HG02885 (cell line): ENCODE measurements around the gene PRIMA1.

ENCODE experiments used
- ATAC-seq: cut with Tn5 transposase; IDR thresholded peaks from one replicate; pipeline ENCODE4 v1.9.1; 2021; ENCODE audit warnings: mild to moderate bottlenecking; ENCODE audit not compliant: unreplicated experiment, poor library complexity

The PRIMA1 gene

DNA sequence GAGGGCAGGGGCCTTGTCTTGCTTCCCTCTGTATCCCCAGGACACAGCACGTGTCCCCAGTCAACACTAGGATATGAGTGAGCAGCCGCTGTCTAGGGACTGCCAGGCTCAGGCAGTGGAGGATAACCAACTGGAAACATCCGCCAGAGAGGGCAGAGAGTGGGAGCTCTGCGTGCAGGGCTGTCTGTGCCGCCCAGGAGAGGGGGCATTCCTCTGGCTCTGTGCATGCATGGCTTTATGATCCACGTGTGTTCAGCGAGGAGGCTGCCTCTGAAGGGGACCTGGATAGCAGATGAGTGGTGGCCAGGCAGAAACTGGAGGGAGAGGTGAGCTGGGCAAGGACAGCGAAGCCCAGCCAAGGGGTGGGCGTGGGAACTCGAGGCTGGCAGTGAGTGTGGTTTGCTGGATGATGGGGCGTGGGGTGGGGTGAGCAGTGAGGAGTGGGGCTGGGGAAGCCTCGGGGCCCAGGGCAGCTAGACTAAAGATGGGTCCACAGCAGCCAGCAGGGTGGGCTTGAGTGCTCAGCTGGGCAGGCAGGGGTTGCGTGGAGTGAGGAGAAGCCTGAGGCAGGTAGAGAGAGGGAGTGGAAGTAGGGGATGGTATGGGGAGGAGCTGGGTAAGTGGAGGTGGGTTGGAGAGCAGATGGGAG is 72.9 kb downstream of the PRIMA1 start:
- no peak for ATAC-seq

DNA sequence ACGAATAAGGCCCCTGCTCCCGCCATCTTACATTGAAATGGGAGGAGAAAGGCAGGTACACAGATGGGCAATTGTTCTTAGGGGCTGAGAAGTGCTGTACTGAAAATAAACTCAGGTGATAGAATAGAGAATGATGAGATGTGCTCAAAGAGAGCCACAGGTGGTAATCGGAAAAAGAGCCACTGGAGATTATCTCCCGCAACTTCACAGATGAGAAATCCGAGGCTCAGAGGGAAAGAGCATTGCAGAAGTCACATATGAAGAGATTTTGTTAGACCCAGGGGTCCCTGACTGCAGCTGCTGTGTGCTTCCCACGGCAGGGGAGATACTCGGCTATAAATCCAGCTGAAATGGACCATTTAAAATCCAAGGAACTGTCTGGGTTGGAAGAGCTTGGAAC is 73.7 kb downstream of the PRIMA1 start:
- ATAC-seq = no peak

DNA sequence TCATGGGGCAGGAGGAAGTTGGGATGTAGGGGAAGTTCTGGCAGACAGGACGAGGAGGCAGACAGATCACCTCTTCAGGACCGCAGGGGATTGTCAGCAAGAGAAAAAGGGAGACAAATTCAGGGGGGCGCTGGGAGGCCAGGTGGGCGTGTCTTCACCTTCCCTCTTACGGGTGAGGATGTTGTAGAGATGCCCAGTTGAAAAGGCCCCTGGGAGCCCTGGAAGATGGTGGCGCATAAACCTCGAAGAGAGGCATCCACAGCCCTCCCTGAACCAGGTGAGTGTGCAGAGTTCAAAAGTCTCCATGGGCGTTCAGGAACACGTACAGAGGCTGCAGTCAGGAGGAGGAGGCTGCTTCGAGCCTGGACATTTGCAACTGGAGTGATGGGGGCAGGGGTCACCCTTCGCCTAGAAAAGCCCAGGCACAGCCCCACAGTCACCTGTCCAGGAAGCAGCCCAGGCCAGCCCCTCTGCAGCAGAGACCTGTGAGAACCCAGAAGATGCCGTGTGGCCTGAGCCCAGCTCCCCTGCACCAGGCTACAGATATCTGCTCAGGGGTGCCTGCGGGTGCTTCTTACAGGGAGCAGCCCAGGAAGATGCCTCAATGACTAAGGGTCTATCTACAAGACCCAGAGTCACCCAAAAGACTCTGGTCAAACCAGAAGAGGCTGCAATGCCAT is 74.4 kb downstream of the PRIMA1 start:
- ATAC-seq = no peak

DNA sequence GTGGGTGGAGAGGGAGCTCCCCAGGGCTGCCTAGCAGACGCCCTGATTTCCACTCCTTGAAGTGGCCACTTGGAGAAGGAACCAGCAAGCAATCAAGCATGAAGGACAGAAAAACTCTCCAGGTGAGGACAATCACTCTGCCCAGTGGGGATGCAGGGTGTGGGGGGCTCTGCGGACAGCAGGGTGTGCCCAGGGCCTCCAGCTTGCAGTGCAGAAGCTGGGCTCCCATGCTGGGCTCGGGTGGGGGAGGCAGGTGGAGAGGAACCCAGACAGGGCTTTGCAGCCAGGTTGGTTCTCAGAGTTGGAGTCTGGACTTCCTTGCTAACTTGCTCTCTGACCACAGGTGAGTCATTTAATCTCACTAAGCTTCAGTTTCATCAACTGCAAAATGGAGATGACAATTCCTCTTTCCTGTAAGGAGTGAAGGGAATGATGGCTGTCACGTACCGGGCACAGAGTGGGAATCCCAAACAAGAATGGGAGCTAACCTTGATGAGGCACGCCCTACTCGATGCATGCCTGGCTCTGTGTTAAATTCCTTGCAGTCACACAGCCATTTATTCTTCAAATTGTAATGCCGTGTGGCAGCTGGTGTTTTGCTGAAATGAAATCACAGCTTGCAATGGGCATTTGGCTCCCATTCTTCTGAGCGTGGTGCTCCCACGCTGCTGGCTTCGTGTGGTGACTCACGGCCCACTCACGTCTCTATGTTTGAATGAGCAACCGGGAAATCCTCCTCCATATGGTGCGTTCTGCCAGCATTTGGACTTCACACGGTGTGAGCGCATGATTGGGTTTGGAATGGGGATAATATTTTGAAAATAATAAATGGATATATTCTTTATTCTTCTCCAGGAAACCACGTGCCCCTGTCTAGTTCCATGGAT is 75.2 kb downstream of the PRIMA1 start:
- ATAC-seq = no peak

DNA sequence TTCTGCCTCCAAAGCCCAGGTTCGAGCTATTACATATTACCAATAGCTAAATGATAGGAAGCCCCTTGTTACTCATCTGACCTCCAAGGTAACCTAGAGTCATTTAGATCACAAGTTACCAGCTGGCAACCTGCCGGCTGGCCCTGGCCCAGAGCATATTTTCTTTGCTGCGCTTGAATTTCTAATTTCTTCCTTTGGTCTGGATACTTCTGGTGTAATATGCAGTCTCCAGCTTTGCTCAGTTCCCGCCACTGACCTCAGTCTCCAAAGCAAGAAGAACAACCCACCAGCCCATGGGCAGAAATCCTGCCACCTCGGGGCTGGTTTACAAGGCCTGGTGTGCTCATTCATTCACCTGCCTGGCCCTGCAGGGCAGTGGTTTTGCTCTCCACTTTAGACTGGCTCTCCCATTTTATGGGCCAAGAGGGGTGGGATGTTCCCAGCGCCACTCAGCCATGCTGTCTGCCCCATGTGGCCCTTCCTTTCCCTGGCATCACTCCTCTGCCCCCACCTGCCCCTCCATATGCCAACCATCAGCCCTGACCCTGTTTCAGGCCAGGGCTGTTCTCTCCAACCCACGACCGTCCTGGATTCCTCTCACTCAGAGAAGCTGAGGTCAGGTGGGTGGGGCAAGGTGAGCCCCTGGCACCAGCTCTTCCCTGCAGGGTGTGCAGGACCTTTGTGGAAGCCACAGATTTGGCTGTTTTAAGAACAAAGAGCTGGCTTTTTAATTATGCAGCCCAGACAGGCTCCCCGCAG is 76.0 kb downstream of the PRIMA1 start:
- no peak for ATAC-seq

DNA sequence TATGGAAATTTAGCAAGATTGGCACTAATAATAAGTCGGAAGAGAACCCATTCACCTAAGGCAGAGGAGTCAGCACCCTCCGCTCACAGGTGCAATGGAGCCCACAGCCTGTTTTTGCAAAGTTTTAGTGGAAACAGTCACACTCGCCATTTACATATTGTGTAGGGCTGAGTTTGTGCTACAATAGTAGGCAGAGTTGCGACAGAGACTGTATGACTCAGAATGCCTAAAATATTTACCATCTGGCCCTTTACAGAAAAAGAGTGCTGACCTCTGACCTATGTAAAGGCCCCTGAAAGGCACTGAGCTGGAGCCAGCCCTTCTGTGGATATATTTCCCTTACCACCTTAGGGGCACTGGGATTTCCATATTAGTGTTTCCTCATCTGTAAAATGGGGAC is 79.0 kb downstream of the PRIMA1 start:
- ATAC-seq = no peak

DNA sequence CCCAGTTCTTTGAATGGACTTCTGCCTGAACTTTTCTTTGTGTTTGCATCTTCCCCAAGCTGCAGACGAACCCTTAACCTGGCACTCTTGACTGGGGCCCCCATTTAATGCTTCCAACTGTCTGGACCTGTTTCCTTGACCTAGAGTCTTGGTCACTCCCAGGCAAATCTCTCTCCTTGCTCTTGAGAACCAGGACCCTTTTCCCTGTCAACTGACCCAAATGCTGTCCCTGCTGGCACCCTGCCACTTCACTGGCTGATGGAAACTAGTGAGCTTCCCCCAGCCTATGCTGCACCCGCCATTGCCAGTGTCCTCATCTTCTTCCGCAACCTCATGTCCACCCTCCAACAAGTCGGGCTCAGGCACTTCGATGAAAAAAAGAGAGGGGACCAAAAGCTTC is 79.5 kb downstream of the PRIMA1 start:
- ATAC-seq = no peak

DNA sequence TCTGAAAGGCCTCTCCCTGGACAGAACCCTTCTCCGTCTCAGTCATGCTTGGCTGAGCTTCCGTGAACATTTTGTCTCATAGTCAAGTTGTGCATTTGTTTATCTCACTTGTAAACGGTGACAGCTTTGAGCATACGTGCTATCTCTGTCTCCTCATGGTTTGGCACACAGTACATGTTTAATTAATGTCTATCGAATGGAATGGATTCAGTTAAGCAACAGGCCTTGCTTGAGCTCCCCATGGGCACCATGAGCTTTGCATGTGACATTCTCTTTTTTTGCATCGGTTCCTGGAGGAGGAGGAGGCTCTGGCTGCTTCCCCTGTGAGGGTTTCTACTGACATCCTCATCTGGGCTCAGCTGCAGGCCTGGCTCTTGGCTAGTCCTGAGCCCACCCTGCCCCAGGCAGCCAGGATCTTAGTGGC is 80.0 kb downstream of the PRIMA1 start:
- no peak for ATAC-seq

DNA sequence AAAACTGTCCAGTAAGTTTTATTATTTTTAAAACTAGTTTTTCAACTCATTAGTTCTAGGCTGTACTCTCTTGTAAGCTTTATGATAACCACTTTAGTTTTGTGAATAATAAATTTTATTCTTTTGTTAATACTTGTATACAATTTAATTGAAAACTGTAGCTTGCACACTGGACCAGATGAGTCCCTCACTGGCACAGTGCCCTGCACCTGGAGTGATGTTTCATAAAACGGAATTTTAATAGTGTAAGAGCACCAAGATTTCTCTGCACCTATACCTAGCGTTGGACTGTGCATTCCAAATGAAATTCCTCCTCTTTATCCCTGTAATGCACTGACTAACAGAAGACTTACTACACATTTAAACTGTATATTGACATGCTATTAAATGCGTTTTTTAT is 80.8 kb downstream of the PRIMA1 start:
- ATAC-seq = no peak

DNA sequence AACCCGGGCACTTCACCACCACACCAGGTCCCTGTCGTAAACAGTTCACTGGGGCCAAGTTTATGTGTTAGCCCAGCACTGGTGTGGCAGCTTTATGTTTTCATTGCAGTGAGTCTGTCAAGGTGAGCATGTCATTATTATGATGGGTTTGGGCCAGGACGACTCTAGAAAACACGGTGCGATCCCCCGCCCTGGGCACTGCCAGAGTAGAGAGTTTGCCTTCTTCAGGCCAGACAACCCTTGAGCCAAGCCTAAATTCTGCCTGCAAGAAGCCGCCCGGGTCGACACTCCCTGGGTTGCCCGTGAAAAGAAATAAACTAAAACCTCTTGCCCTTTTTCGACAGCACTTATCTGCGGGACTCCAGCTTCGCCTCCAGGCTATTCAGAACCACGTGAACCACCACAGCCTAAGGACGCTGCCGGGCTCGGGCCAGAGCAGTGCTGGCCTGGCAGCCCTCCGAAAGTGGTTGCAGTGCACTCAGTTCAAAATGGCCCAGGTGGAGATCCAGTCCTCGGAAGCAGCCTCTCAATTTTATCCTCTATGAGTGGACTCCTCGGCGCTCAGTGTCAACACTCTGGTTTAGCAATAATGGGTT is 81.8 kb downstream of the PRIMA1 start:
- ATAC-seq = no peak

DNA sequence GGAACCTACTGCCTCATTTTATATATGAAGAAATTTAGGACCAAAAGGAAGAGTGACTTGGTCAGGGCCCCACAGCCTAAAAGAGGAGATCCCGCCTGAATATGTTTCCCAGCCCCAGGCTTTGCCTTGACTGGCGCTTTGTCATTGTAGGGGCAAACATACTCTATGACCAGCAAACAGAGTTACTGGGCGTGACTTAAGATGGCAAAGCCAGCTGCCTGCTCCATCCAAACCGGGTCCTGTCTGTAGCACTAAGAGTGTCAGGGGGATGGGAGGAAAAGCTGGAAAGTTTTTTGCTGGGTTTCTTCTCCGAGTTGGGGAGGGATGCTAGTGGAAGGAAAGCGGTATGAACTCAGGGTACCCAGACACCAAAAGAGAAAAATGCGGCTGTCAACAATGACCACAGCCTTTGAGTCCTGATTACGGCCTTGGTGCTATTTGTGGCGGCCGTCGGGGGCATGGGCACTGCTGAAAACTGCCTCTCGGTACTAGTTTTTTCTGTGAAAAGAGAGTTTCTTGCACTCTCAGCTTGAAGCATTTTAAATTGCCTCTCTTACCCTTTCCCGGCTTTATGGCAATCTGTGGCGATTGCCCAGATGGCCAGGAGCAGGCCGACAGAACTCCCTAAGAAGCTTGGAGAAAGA is 82.7 kb downstream of the PRIMA1 start:
- no peak for ATAC-seq

DNA sequence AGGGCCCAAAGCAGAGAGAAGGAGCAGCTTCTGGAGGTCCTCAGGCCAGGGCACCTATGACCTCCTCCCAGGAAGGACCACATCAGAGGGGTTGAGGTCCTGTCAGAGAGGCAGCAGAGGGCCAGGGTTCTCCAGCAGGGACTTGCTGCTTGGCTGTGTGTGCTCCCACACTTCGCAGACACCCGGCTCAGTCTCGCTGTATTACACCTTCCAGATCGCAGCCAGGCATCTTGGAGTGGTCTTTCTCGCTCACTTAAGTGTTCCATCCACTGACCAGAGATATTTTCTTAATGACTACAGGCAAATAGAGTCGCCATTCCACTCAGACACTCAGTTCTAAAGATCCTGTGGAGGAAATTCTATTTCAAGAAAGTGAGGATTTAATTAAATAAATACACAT is 84.3 kb downstream of the PRIMA1 start:
- no peak for ATAC-seq

DNA sequence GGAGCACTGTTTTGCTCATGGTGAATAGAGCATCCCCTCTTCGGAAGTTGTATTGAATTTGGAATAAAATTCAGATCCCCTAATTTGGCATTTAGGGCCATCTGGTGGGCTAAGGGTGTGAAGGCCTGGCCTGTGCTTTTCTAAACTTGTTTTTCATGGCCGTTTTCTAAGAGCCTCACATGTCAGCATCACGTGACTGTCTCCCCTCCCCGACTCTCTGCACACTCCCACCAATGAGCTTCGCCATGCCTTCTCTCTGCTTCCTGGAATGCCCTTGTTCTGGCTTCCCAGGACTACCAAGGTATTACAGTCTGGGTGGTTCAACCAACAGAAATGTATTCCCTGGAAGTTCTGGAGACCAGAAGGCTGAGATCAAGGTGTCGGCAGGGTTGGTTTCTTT is 85.3 kb downstream of the PRIMA1 start:
- ATAC-seq = no peak

DNA sequence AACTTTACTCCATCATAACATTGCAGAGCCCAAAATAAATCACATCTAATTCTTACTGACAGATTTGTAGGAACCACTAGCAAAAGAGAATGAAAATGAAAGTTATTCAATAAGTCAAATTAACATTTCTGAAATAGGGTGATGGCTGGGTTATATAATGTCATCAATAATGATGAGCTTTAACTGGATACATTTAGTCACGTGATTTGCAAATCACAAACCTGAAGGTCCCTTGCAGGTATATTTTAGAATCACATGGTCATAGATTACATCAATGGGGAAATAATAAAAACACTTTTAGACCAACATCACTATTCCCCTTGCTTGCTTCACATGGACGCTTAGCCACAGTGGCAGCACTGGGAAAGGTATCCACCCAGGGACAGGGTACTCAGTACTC is 86.7 kb downstream of the PRIMA1 start:
- no peak for ATAC-seq

DNA sequence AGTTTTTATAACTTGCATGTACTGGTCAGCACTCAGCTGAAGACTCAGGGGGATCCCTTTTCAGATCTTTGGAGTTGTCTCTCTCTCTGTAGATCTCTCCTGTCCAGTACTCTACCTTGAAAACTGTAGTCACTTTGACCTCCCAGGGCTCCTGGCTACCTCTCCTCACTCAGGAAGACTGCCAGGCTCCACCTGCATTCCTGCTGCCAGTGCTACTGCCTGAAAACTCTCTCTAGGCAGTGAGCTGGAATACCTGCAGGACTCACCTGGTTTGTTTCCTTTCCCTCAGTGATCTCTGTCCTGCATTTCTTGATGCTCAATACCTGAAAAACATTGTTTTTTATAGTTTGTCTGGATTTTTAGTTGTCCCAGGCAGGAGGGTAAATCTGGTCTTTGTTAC is 87.4 kb downstream of the PRIMA1 start:
- ATAC-seq = no peak

DNA sequence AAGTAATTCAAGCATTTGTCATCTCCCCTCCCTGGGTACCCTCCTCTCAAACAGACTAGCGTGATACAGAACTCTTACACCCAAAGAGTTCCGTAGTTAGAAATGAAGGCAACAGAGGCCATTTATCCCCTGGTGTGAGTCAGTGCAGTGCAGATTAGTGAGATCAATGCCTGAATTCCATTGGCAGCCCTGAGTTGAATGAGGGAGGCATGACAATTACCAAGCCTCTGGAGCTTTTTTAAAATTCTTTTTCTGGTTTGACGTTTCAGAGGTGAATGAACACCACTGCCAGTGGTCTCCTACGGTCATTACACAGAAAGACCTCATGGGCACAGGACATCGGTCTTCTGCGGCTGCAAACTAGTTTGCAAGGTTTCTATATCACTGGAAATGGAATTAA is 94.4 kb downstream of the PRIMA1 start:
- no peak for ATAC-seq

DNA sequence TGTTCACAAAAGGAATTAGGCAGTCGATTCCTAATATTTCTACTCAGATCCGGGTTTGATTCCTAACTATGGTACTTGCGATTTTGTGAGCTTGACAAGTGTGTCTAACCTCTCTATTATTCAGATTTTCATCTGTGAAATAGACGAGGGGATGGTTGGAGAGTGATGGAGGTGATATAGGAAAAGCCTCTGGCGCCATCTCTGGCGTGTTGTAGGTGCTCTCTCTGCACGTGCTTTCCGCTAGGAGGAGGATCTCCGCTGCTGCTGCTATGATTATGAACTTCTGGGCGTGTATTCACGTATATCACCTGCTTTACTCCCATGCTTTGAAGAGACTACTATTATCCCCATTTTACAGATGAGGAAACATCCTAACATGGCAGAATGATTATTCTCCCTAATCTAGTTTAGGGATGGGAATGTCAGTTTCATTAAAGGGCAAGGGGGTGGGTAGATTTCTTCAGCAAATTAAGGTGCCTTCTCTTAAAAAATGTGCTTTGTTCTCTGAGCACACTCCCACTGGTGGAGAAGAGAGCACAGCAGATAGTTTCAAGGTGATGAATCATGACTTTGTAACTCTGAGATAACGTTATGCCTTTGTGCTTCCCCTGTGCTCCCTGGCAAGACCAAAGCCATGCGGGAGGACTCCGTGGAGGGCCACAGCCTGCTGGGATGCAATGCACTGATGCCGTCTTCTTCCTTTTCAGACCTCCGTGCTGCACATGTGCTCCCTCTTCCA is 97.1 kb downstream of the PRIMA1 start:
- no peak for ATAC-seq

DNA sequence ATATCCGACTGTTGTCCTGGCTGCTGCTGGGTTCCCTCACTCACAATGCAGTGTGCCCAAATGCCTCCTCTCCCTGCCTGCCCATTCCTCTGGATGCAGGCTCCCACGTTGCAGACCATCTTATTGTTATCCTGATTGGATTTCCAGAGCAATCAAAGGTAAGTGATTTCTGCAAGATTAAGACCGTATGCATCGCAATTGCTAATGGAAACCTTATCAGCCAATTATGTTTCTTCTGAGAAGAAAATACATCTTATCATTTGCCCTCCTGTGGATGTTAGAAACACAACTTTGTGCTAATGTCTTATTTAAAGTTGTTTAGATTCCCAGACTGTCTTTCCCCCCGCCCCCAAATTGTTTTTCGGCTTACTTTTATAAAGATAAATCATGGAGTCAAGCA is 98.1 kb downstream of the PRIMA1 start:
- ATAC-seq = no peak

DNA sequence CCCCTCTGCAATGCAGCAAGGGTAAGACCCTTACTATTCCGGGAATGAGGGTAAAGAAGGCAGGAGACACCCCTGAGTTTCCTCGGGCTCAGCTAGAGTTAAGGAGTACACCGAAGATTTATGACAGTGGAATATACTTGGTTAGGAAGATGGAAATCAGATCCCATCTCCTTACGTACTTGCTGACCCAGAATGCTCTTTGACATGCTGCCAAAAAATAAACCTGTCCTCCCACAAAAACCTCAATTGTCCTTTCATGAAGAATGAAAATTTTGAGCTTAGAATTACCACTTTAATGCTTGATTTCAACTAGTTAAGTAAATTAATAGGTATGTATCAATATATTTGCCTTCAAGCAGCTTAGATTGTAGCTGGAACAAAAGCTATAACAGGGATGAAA is 99.5 kb downstream of the PRIMA1 start:
- ATAC-seq = no peak
